ENCODE data around the gene CPNE8. TPM values are rescaled to one million over a fixed set of nuclear protein-coding genes. Genes with fewer than 3 reads are reported as not detected.

Gene CPNE8
- total RNA-seq, 2 experiments from 2014 or later: not detected

DNA sequence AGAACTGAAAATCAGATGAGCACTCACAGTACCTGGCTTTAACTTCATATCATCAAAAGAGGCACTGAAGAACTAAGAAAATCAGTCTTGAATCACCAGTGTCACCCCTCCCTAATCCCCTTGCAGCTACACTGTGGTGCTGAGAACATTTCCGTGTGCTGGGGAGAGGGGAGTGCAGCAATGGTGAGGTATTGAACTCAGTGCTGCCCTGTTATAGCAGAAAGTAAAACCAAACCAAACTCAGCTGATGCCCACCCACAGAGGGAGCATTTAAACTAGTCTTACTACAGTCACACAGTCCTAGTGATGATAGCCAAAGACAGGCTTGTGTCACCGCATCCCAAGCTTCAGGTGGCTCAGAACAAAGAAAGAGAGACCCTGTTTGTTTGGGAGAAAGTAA is 122.1 kb downstream of the CPNE8 start:
- H3K36me3 ChIP-seq (ENCODE audit: insufficient read depth, low read length): no peaks in the 10 kb centered on the region
- no peaks in the 10 kb centered on the region for H3K79me2 ChIP-seq (ENCODE audit: insufficient read depth, low read depth, low read length)
- no peak overlapping the region for H3K4me2 ChIP-seq (ENCODE audit: low read length)
- CTCF ChIA-PET (ENCODE audit: unreplicated experiment): no interaction called here
- TF ChIP-seq, protein P1, sequence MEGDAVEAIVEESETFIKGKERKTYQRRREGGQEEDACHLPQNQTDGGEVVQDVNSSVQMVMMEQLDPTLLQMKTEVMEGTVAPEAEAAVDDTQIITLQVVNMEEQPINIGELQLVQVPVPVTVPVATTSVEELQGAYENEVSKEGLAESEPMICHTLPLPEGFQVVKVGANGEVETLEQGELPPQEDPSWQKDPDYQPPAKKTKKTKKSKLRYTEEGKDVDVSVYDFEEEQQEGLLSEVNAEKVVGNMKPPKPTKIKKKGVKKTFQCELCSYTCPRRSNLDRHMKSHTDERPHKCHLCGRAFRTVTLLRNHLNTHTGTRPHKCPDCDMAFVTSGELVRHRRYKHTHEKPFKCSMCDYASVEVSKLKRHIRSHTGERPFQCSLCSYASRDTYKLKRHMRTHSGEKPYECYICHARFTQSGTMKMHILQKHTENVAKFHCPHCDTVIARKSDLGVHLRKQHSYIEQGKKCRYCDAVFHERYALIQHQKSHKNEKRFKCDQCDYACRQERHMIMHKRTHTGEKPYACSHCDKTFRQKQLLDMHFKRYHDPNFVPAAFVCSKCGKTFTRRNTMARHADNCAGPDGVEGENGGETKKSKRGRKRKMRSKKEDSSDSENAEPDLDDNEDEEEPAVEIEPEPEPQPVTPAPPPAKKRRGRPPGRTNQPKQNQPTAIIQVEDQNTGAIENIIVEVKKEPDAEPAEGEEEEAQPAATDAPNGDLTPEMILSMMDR (conservative IDR thresholded peaks at IDR 0.05; ENCODE audit: low read length): no peak
- no peak for TF ChIP-seq EZH2phosphoT487 (IDR thresholded peaks at IDR 0.05; ENCODE audit: borderline replicate concordance, low read depth, low read length)
- H3K4me3 ChIP-seq (ENCODE audit: low read depth, low read length, poor library complexity, severe bottlenecking): no peak overlapping the region
- H3K27ac ChIP-seq (ENCODE audit: low read depth, low read length, poor library complexity, severe bottlenecking): no peak overlapping the region
- intact Hi-C loops (cut with micrococcal nuclease; ENCODE audit: unreplicated experiment): no loop called here
- no peaks in the 10 kb centered on the region for H3K4me1 ChIP-seq (ENCODE audit: insufficient read depth, low read length, poor library complexity, severe bottlenecking)
- H3K9me2 ChIP-seq (ENCODE audit: insufficient read depth, low read length): no peaks in the 10 kb centered on the region
- DNase-seq (ENCODE audit: low spot score): no peak
- no peak overlapping the region for H2AFZ ChIP-seq (ENCODE audit: low read length)
- H3K9me3 ChIP-seq (ENCODE audit: low read length): peaks cover 7% of the 10 kb centered on the region; the same call in 1 of the 2 replicates
- no TSS peak for BruUV-seq (replicated peaks)
- POLR2A ChIA-PET: no interaction called here
- no peaks in the 10 kb centered on the region for H4K20me1 ChIP-seq (ENCODE audit: insufficient read depth, low read length)

GRCh38 chr12:38782359-38782758 is 123.0 kb downstream of the CPNE8 start:
- Histone ChIP-seq H3K4me3 (ENCODE audit: low read depth, low read length, poor library complexity, severe bottlenecking) (no peak overlapping the region), H3K27ac (ENCODE audit: low read depth, low read length, poor library complexity, severe bottlenecking) (no peak overlapping the region), H3K4me2 (ENCODE audit: low read length) (no peak overlapping the region), H4K20me1 (ENCODE audit: insufficient read depth, low read length) (no peaks in the 10 kb centered on the region), H3K9me3 (ENCODE audit: low read length) (no peaks in the 10 kb centered on the region), H3K36me3 (ENCODE audit: insufficient read depth, low read length) (no peaks in the 10 kb centered on the region), H3K9me2 (ENCODE audit: insufficient read depth, low read length) (no peaks in the 10 kb centered on the region), H2AFZ (ENCODE audit: low read length) (no peak overlapping the region), H3K4me1 (ENCODE audit: insufficient read depth, low read length, poor library complexity, severe bottlenecking) (no peaks in the 10 kb centered on the region), H3K79me2 (ENCODE audit: insufficient read depth, low read depth, low read length) (no peaks in the 10 kb centered on the region)
- ChIA-PET CTCF (ENCODE audit: unreplicated experiment) (no interaction called here), POLR2A (interaction anchor here (0.6 kb wide), 1 partner anchor 50 kb away, joined by 3 read pairs; no protein-coding TSS in a partner anchor)
- DNase-seq (ENCODE audit: low spot score): no peak
- no TSS peak for BruUV-seq (replicated peaks)
- TF ChIP-seq, protein P1 (conservative IDR thresholded peaks at IDR 0.05; ENCODE audit: low read length): no peak
- TF ChIP-seq EZH2phosphoT487 (IDR thresholded peaks at IDR 0.05; ENCODE audit: borderline replicate concordance, low read depth, low read length): no peak
- intact Hi-C loops (cut with micrococcal nuclease; ENCODE audit: unreplicated experiment): no loop called here

DNA sequence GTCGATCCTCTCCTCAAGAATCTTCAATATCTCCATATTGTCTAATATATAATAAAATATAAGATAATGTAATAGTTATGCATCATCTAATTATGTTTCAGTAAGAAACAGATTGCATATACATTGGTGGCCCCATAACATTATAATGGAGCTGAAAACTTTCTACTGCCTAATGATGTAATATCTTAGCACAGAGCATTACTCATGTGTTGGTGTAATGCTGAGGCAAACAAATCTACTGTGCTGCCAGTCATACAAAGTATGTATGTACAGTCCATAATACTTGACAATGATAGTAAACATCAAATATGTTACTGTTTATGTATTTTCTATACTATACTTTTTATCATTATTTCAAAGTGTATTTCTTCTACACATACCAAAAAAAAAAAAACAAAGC is 128.7 kb downstream of the CPNE8 start:
- no TSS peak for BruUV-seq (replicated peaks)
- no peak for TF ChIP-seq EZH2phosphoT487 (IDR thresholded peaks at IDR 0.05; ENCODE audit: borderline replicate concordance, low read depth, low read length)
- TF ChIP-seq, protein P1 (conservative IDR thresholded peaks at IDR 0.05; ENCODE audit: low read length): no peak
- no peak overlapping the region for H2AFZ ChIP-seq (ENCODE audit: low read length)
- ChIA-PET POLR2A (interaction anchor here (0.6 kb wide), 1 partner anchor 12 kb away, joined by 3 read pairs; no protein-coding TSS in a partner anchor), CTCF (ENCODE audit: unreplicated experiment) (no interaction called here)
- H3K79me2 ChIP-seq (ENCODE audit: insufficient read depth, low read depth, low read length): no peaks in the 10 kb centered on the region
- H3K36me3 ChIP-seq (ENCODE audit: insufficient read depth, low read length): no peaks in the 10 kb centered on the region
- intact Hi-C loops (cut with micrococcal nuclease; ENCODE audit: unreplicated experiment): no loop called here
- no peak overlapping the region for H3K4me3 ChIP-seq (ENCODE audit: low read depth, low read length, poor library complexity, severe bottlenecking)
- no peaks in the 10 kb centered on the region for H3K9me2 ChIP-seq (ENCODE audit: insufficient read depth, low read length)
- H3K4me2 ChIP-seq (ENCODE audit: low read length): no peak overlapping the region
- H3K4me1 ChIP-seq (ENCODE audit: insufficient read depth, low read length, poor library complexity, severe bottlenecking): no peaks in the 10 kb centered on the region
- no peak for DNase-seq (ENCODE audit: low spot score)
- no peak overlapping the region for H3K27ac ChIP-seq (ENCODE audit: low read depth, low read length, poor library complexity, severe bottlenecking)
- no peaks in the 10 kb centered on the region for H4K20me1 ChIP-seq (ENCODE audit: insufficient read depth, low read length)
- H3K9me3 ChIP-seq (ENCODE audit: low read length): no peaks in the 10 kb centered on the region

Measured in OCI-LY7 (cell line).